Glutamatergic neuron (in vitro differentiated cells): ENCODE data around the gene GMCL1. TPM values are rescaled to one million over a fixed set of nuclear protein-coding genes. Genes with fewer than 3 reads are reported as not detected.

Source experiments
- DNase-seq: peaks from one replicate; pipeline ENCODE4 v3.0.0; 2022
- H3K27ac Mint-ChIP-seq: one replicate; pipeline ENCODE4 v1.8.0; 2020; ENCODE audit warnings: mild to moderate bottlenecking, mixed read lengths, inconsistent platforms; ENCODE audit not compliant: unreplicated experiment
- H3K27me3 Mint-ChIP-seq: one replicate; pipeline ENCODE4 v1.8.0; 2020; ENCODE audit warnings: mild to moderate bottlenecking, moderate library complexity, mixed read lengths, inconsistent platforms; ENCODE audit not compliant: unreplicated experiment
- H3K36me3 Mint-ChIP-seq: one replicate; pipeline ENCODE4 v1.8.0; 2020; ENCODE audit warnings: mild to moderate bottlenecking, mixed read lengths, inconsistent platforms; ENCODE audit not compliant: unreplicated experiment
- H3K4me1 Mint-ChIP-seq: one replicate; pipeline ENCODE4 v1.8.0; 2020; ENCODE audit warnings: mild to moderate bottlenecking, low read depth, mixed read lengths, inconsistent platforms; ENCODE audit not compliant: unreplicated experiment
- H3K4me3 Mint-ChIP-seq: one replicate; pipeline ENCODE4 v1.8.0; 2020; ENCODE audit warnings: mild to moderate bottlenecking, mixed read lengths, inconsistent platforms; ENCODE audit not compliant: unreplicated experiment
- H3K9me3 Mint-ChIP-seq: one replicate; pipeline ENCODE4 v1.8.0; 2020; ENCODE audit warnings: mild to moderate bottlenecking, moderate library complexity, mixed read lengths, inconsistent platforms; ENCODE audit not compliant: unreplicated experiment
- total RNA-seq: library from RNA; stranded (reverse); fragmentation: NEBNext Ultra II Directional; extraction: Animal tissue kit (Norgen Biotek cat#: 25700); gene quantifications from one replicate; pipeline ENCODE4 v1.2.1, GENCODE V29; 2021; ENCODE audit not compliant: unreplicated experiment
- TF ChIP-seq, protein P1 (sequence below): fragments of 200-600 bp; sonication (generic); IDR thresholded peaks from one replicate; pipeline ENCODE4 v1.5.0; 2021; ENCODE audit not compliant: partially characterized antibody, unreplicated experiment

Gene GMCL1
- total RNA-seq, 1 donor from 2014 or later = 11.6 TPM

DNA sequence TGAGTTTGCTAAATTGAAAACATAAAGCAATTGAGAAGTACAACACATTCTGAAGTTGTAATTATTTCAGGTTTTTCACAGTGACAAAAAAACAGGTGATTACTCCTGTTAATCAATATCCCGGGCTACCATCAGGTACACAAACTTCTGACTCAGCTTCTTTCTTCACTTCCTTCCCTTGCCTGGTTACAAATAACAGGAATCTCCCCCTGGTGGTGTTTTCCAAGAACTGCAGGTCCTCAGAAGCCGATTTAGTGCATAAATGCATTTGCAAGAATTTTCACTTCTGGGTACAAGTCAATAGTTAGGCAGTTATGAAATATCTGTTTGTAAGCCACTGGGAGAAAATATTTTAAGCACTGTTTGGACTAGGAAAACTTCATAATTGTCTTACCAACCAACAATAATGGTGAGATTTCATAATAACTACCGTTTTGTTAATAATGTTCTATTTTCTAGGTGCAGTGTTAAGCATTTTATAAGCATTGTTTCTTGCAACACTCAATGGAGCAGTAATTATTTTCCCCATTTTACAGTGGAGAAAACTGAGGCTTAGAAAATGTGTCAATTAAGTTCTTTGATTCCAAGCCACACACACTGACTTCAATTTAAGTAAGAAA lies 12.4 kb upstream of the GMCL1 start:
- Mint-ChIP-seq H3K27ac (no peak overlapping the region), H3K27me3 (no peaks in the 10 kb centered on the region), H3K9me3 (no peaks in the 10 kb centered on the region), H3K4me1 (peaks cover 2% of the 10 kb centered on the region), H3K36me3 (no peaks in the 10 kb centered on the region), H3K4me3 (no peak overlapping the region)
- TF ChIP-seq, protein P1, sequence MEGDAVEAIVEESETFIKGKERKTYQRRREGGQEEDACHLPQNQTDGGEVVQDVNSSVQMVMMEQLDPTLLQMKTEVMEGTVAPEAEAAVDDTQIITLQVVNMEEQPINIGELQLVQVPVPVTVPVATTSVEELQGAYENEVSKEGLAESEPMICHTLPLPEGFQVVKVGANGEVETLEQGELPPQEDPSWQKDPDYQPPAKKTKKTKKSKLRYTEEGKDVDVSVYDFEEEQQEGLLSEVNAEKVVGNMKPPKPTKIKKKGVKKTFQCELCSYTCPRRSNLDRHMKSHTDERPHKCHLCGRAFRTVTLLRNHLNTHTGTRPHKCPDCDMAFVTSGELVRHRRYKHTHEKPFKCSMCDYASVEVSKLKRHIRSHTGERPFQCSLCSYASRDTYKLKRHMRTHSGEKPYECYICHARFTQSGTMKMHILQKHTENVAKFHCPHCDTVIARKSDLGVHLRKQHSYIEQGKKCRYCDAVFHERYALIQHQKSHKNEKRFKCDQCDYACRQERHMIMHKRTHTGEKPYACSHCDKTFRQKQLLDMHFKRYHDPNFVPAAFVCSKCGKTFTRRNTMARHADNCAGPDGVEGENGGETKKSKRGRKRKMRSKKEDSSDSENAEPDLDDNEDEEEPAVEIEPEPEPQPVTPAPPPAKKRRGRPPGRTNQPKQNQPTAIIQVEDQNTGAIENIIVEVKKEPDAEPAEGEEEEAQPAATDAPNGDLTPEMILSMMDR = peak; percentile 98
- peak; percentile 60 for DNase-seq

DNA sequence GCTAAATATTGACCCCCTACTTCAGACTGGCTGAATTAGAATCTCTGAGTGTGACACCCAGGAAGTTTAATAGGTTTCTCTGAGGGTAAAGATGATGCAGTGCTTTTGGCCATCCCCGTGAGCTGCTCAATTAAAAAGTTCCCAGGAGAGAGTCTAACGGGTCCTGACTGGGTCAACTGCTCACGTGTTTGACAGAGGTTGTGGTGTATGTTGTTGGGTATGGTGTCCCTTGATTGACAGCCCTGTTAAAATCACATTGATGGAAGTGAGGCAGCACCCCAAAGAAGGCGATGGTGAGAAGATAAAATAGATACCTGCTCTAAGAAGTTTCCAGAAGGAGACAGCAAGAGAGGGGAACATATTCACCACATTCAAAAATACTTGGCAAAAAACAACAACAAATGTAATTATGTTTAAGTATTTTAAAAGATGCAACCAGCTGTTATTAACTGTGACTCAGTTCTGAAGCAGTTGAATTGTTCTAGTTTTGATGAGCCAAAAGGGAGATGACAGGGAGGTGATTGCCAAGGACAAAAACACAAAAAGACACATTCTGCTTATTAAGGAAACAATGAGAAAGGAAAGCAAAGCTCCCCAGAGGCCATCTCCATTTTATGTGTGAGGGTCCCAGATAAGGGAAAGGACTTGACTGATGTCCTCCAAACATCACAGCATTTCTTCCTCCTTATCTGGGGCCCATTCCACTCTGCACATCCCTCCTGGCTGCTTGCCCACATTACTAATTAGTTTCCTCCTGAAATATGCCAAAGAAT lies 11.5 kb upstream of the GMCL1 start:
- DNase-seq = no peak
- Mint-ChIP-seq H3K27me3 (no peaks in the 10 kb centered on the region), H3K4me3 (no peak overlapping the region), H3K9me3 (no peaks in the 10 kb centered on the region), H3K27ac (no peak overlapping the region), H3K36me3 (no peaks in the 10 kb centered on the region), H3K4me1 (peaks cover 2% of the 10 kb centered on the region)
- TF ChIP-seq, protein P1 = no peak

DNA sequence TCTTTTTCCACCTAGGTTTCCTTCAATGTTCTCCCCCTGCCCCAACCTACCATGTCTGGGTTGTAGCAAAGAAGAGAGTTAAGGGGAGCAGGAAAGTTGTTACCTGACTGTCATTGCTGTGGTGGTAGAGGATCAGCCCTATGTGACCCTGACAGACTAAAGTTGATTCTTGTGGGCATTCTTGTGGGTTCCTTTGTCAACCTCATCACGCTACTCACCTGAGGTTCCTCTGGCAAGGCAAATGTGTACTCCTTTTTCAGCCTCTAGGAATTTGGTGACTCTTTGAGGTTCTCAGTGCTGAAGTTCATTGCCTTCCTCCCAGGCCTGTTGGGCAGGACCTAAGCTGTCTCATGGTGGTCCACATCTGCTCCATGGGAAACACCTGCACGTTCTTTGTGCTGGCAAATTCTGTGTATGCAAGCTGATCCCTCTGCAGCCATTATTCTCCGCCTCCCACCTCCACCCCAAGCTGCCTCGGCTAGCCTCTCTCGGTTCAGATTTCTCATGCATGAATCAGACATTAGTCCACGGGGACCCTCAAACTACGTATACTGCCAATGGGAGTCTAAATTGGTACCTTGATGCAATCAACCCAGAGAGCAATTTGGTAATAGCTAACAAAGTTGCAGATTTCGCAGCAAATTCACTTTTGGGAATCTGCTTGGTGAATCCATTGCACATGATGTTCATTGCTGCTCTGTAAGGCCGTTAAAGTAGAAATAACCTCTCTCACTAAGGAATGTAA lies 1.5 kb upstream of the GMCL1 start:
- H3K9me3 Mint-ChIP-seq = peaks cover 2% of the 10 kb centered on the region
- no peak overlapping the region for H3K27ac Mint-ChIP-seq
- no peak for DNase-seq
- no peaks in the 10 kb centered on the region for H3K36me3 Mint-ChIP-seq
- peaks cover 8% of the 10 kb centered on the region for H3K4me1 Mint-ChIP-seq
- no peaks in the 10 kb centered on the region for H3K27me3 Mint-ChIP-seq
- TF ChIP-seq, protein P1 = no peak
- peak overlapping the region; percentile 93 for H3K4me3 Mint-ChIP-seq

DNA sequence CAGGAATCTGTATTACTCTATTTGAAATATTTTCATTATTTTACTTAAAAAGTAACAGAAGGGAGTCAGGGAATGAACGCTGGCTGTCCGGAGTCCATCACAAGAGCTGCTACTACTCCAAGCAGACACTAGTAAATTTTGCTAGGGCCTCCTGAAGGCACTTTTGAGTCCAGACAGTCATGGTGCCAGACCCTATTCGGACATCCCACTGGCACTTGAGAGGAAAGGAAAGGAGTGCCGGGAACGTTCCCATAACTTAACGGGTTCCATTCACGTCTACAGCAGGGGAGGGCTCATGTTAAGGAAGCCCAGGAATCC lies 563 bp upstream of the GMCL1 start:
- Mint-ChIP-seq H3K27me3 (no peaks in the 10 kb centered on the region), H3K27ac (peak overlapping the region; percentile 66), H3K36me3 (no peaks in the 10 kb centered on the region), H3K4me3 (peak overlapping the region; percentile 93), H3K9me3 (peaks cover 2% of the 10 kb centered on the region), H3K4me1 (peaks cover 8% of the 10 kb centered on the region)
- TF ChIP-seq, protein P1 = no peak
- DNase-seq = no peak
